OCI-LY3 (cell line): Measurements from ENCODE around the gene GOLGA6L9.

Source experiments
- EZH2phosphoT487 ChIP-seq: fragments of 200-600 bp; shearing (Covaris generic); IDR thresholded peaks from 2 replicates; pipeline ENCODE4 v1.6.1; 2018; ENCODE audit warnings: antibody characterized with exemption, mixed run types, low read depth
- TF ChIP-seq, protein P1 (sequence below): fragments of 200-600, 300-600 bp; sonication (generic); IDR thresholded peaks from 2 replicates; pipeline ENCODE4 v1.5.1; 2014; ENCODE audit warnings: antibody characterized with exemption, low read length, low read depth

DNA sequence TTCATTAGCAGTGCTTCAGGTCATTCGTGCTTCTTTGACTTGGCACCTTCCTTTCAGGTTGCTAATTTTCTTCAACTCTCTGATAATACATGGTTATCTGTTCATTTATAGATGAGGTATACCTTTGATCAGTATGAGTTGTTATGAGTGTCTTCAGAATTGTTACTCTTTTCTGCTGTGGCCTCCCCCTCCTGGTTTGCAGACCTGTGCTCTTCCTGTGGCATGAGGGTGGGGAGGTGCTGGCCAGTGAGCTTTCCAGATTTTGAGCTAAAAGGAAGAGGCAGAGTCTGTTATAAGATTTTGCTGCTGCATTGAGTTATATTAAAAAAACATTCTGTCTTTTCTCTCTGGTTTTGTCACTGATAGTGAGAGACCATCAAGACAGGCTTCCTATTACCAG is 30.8 kb upstream of the GOLGA6L9 start:
- TF ChIP-seq EZH2phosphoT487 = no peak
- TF ChIP-seq, protein P1, sequence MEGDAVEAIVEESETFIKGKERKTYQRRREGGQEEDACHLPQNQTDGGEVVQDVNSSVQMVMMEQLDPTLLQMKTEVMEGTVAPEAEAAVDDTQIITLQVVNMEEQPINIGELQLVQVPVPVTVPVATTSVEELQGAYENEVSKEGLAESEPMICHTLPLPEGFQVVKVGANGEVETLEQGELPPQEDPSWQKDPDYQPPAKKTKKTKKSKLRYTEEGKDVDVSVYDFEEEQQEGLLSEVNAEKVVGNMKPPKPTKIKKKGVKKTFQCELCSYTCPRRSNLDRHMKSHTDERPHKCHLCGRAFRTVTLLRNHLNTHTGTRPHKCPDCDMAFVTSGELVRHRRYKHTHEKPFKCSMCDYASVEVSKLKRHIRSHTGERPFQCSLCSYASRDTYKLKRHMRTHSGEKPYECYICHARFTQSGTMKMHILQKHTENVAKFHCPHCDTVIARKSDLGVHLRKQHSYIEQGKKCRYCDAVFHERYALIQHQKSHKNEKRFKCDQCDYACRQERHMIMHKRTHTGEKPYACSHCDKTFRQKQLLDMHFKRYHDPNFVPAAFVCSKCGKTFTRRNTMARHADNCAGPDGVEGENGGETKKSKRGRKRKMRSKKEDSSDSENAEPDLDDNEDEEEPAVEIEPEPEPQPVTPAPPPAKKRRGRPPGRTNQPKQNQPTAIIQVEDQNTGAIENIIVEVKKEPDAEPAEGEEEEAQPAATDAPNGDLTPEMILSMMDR = no peak
